ENCODE measurements around the gene ANKS1B.

GRCh38 chr12:99043319-99043914, 941.3 kb downstream of the ANKS1B start:
- TF ChIP-seq CTCF (IDR thresholded peaks at IDR 0.05; ENCODE audit: low read length), result peak; percentile 87
- no peak for TF ChIP-seq EZH2 (IDR thresholded peaks at IDR 0.05; ENCODE audit: borderline replicate concordance, low read length)

Data from OCI-LY1 (cell line).